Effector memory CD4-positive, alpha-beta T cell (primary cell): ENCODE measurements around the gene ZBTB44.

Experiments used
- DNase-seq, 3 donors: peaks; one replicate each; pipeline ENCODE4 v3.0.0-alpha.2; 2020
- H3K27ac ChIP-seq: 2 replicates; pipeline ENCODE4 v1.7.0; 2013; ENCODE audit warnings: mild to moderate bottlenecking, low read length, moderate library complexity; ENCODE audit not compliant: insufficient read depth, poor library complexity, severe bottlenecking
- H3K27me3 ChIP-seq: replicated peaks from 2 replicates; pipeline ENCODE4 v1.7.0; 2013; ENCODE audit warnings: mild to moderate bottlenecking, low read length; ENCODE audit not compliant: insufficient read depth, control insufficient read depth, poor library complexity, severe bottlenecking
- H3K36me3 ChIP-seq: 2 replicates; pipeline ENCODE4 v1.7.0; 2013; ENCODE audit warnings: mild to moderate bottlenecking, low read length, moderate library complexity; ENCODE audit not compliant: control insufficient read depth, insufficient read depth
- H3K4me1 ChIP-seq: 2 replicates; pipeline ENCODE4 v1.7.0; 2013; ENCODE audit warnings: low read length, mild to moderate bottlenecking; ENCODE audit not compliant: control insufficient read depth, insufficient read depth, poor library complexity, severe bottlenecking
- H3K4me3 ChIP-seq: 2 replicates; pipeline ENCODE4 v1.7.0; 2013; ENCODE audit warnings: low read length, low read depth, mild to moderate bottlenecking; ENCODE audit not compliant: insufficient read depth, poor library complexity, severe bottlenecking
- H3K9me3 ChIP-seq: 2 replicates; pipeline ENCODE4 v1.7.0; 2013; ENCODE audit warnings: mild to moderate bottlenecking, low read length, moderate library complexity; ENCODE audit not compliant: control insufficient read depth

The ZBTB44 gene

GRCh38 chr11:130211781-130212401 is 102.8 kb downstream of the ZBTB44 start:
- Histone ChIP-seq H3K4me3 (no peak overlapping the region), H3K4me1 (no peaks in the 10 kb centered on the region), H3K9me3 (no peaks in the 10 kb centered on the region), H3K27me3 (no peaks in the 10 kb centered on the region), H3K27ac (no peak overlapping the region), H3K36me3 (no peaks in the 10 kb centered on the region)
- DNase-seq: no peak

- H3K9me3 ChIP-seq: no peaks in the 10 kb centered on the region
- H3K27ac ChIP-seq: no peak overlapping the region
- no peak overlapping the region for H3K4me3 ChIP-seq
- no peaks in the 10 kb centered on the region for H3K4me1 ChIP-seq
- DNase-seq: no peak
- H3K36me3 ChIP-seq: no peaks in the 10 kb centered on the region
- H3K27me3 ChIP-seq: no peaks in the 10 kb centered on the region
Observed at GRCh38 chr11:130211144-130211543, 103.6 kb downstream of the ZBTB44 start.

- DNase-seq: no peak
- no peaks in the 10 kb centered on the region for H3K27me3 ChIP-seq
- H3K36me3 ChIP-seq: no peaks in the 10 kb centered on the region
Observed at GRCh38 chr11:130209954-130210854, 104.5 kb downstream of the ZBTB44 start.

GRCh38 chr11:130209128-130209932 is 105.4 kb downstream of the ZBTB44 start:
- Histone ChIP-seq H3K4me3 (no peak overlapping the region), H3K27ac (no peak overlapping the region), H3K27me3 (no peaks in the 10 kb centered on the region), H3K36me3 (no peaks in the 10 kb centered on the region), H3K9me3 (no peaks in the 10 kb centered on the region), H3K4me1 (no peaks in the 10 kb centered on the region)
- DNase-seq: no peak

More at GRCh38 chr11:130209954-130210854, 104.5 kb downstream of the ZBTB44 start:
- no peak overlapping the region for H3K4me3 ChIP-seq
- no peaks in the 10 kb centered on the region for H3K9me3 ChIP-seq
- H3K4me1 ChIP-seq: no peaks in the 10 kb centered on the region
- H3K27ac ChIP-seq: no peak overlapping the region

GRCh38 chr11:130208241-130209127 is 106.2 kb downstream of the ZBTB44 start:
- H3K4me1 ChIP-seq: no peaks in the 10 kb centered on the region
- no peak for DNase-seq
- H3K4me3 ChIP-seq: no peak overlapping the region
- no peaks in the 10 kb centered on the region for H3K36me3 ChIP-seq
- no peaks in the 10 kb centered on the region for H3K9me3 ChIP-seq
- no peak overlapping the region for H3K27ac ChIP-seq
- H3K27me3 ChIP-seq: no peaks in the 10 kb centered on the region

GRCh38 chr11:130206141-130206540 is 108.6 kb downstream of the ZBTB44 start:
- Histone ChIP-seq H3K27me3 (no peaks in the 10 kb centered on the region), H3K36me3 (no peaks in the 10 kb centered on the region), H3K9me3 (no peaks in the 10 kb centered on the region), H3K27ac (no peak overlapping the region), H3K4me1 (no peaks in the 10 kb centered on the region), H3K4me3 (no peak overlapping the region)
- DNase-seq: no peak

GRCh38 chr11:130204703-130205095 is 110.0 kb downstream of the ZBTB44 start:
- Histone ChIP-seq H3K9me3 (no peaks in the 10 kb centered on the region), H3K27ac (no peak overlapping the region), H3K27me3 (no peaks in the 10 kb centered on the region), H3K4me1 (no peaks in the 10 kb centered on the region), H3K4me3 (no peak overlapping the region), H3K36me3 (no peaks in the 10 kb centered on the region)
- no peak for DNase-seq

GRCh38 chr11:130203766-130204702 is 110.7 kb downstream of the ZBTB44 start:
- H3K27me3 ChIP-seq: no peaks in the 10 kb centered on the region
- no peaks in the 10 kb centered on the region for H3K9me3 ChIP-seq
- H3K4me3 ChIP-seq: no peak overlapping the region
- DNase-seq: no peak
- H3K4me1 ChIP-seq: no peaks in the 10 kb centered on the region
- no peaks in the 10 kb centered on the region for H3K36me3 ChIP-seq
- no peak overlapping the region for H3K27ac ChIP-seq
